SW 1271 (cell line): ENCODE data around the gene RPL18A.

ENCODE experiments used
- DNase-seq, 2 experiments: peaks; one replicate each; lab custom pipeline; 2025; lab: John Stamatoyannopoulos, UW

RPL18A gene

DNA sequence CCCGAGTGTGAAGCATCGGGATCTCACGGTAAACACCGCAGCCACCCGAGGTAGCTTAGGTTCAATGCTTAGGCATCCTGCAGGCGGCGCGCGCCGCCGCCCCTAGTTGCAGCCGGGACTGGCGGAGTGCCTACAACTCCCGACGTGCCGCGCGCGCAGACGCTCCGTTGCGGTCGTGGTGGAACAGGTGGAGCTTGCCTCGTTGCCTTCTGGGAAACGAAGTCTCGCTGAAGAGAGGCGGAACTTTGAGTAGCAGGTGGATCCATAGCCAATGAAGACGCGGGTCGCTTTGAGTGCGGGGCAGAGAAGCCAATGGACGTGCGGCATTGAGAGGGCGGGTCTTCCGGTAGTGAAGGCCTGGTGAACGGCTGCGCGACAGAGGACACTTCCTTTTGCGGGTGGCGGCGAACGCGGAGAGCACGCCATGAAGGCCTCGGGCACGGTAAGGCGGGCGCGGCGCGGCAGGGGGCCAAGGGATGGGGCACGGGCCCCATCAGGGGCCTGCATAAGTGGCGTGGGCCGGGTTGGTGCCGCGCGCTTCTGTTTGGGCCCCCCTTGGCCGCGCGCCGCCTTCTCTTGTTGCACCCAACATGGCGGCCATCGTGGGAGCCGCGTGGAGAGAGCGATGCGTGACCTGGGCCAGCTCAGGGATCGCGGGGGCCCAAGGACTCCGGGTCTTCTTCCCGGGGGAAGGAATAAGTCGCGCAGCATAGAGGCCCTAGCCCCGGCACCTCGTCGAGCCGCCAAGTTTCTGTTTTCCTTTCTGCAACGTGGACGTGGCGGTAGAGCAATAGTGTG lies at the start of gene RPL18A:
Gene RPL18A (plus strand): TSS at position 378 of the 798 bp plus-strand sequence. CDS start 47 bp downstream, at position 425.
- peak; percentile 99 for DNase-seq

DNA sequence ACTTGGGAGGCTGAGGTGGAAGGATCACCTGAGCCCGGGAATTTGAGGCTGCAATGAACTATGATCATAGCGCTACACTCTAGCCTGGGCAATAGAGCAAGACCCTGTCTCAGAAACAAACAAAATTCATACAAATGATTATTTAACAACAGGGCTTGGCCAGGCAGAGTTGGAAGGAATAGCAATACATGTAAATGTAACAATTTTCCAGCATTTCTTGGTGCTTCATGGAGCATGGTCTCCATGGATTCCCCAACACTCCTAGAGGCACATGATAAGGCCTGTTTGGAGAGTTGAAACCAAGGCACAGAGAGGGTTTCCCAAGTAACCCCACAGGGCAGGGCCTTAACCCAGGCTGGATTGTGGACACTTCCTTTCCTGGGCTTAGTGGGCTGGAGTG lies 48.6 kb upstream of the RPL18A start:
- DNase-seq: no peak

DNA sequence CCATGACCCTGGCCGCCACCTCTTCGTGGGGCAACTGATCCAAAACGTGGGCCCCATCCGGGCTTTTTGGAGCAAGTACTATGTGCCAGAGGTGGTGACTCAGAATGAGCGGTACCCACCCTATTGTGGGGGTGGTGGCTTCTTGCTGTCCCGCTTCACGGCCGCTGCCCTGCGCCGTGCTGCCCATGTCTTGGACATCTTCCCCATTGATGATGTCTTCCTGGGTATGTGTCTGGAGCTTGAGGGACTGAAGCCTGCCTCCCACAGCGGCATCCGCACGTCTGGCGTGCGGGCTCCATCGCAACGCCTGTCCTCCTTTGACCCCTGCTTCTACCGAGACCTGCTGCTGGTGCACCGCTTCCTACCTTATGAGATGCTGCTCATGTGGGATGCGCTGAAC lies 48.0 kb upstream of the RPL18A start:
- no peak for DNase-seq

DNA sequence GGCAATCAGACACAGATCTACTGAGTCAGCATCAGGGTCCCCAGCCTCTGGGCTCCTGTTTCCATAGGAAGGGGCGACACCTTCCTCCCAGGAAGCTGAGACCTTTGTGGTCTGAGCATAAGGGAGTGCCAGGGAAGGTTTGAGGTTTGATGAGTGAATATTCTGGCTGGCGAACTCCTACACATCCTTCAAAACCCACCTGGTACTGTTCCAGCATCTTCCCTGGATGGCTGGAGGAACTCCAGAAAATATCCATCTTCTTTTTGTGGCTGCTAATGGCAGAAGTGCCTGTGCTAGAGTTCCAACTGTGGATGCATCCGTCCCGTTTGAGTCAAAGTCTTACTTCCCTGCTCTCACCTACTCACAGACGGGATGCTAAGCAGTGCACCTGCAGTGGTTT lies 47.6 kb upstream of the RPL18A start:
- DNase-seq: no peak

DNA sequence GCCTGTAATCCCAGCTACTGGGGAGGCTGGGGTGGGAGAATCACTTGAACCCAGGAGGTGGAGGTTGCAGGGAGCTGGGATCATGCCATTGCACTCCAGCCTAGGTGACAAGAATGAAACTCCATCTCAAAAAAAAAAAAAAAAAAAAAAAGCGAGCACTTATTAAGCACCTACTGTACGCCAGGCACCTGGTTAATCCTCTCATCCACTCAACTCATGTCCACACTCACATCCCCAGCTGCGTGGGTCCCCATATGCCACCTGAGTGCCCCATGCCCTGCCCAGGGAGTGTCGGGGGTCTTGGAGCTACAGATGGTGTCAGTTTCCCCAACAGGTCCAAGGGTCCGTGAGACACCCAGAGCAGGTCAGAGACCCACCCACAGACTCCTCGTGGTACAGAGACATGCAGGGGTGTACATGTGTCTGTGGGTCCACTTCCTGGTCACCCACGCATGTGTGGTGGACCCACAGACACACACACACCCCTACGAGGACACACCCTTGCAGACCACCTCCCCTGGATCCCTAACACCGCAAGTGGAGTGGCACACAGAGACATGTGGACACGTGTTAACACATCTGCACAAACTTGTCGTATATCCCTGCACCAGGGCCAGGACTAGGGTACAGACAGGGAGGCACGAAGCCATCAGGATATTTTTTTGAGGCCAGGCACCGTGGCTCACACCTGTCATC lies 41.9 kb upstream of the RPL18A start:
- no peak for DNase-seq

DNA sequence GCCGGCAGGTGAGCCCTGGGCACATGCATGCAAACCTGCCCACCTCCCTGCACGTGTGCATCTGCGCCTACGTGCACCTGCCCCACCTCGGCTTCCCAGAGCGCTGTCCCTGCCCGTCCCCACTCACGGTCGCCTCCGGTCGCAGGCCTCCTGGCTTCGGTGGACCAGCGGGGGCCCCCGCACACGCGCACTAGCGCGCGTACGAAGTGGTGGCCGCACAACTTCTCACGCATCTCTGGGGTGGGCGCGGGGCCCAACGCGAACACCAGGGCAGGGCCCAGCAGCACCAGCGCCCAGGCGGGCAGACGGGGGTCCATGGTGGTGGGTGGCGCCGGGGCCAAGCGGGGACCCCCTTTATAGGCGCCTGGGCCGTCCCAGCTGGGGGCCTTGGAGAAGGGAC lies 38.5 kb upstream of the RPL18A start, which contains the start of gene INSL3:
Gene INSL3 (minus strand): TSS at position 330 of the 400 bp plus-strand sequence. CDS start 13 bp downstream, at position 317.
- no peak for DNase-seq

DNA sequence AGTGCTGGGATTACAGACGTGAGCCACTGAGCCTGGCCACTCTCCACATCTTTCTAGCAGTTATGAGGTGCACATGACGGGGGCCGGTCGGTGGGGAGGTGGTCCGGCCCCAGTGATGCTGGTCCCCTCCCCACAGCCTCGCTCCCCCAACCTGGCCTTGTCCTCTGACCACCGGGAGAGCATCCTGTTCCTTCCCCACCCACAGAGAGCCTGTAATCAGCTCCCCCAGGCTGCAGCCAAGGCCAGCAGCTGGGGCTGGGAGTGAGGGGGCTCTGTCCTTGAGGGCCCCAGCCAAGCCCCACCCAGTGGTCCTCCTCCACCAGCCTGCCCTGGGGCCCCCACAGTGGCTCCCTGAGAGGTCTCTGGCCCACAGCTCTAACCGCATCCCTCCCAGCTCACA lies 35.4 kb upstream of the RPL18A start:
- no peak for DNase-seq

DNA sequence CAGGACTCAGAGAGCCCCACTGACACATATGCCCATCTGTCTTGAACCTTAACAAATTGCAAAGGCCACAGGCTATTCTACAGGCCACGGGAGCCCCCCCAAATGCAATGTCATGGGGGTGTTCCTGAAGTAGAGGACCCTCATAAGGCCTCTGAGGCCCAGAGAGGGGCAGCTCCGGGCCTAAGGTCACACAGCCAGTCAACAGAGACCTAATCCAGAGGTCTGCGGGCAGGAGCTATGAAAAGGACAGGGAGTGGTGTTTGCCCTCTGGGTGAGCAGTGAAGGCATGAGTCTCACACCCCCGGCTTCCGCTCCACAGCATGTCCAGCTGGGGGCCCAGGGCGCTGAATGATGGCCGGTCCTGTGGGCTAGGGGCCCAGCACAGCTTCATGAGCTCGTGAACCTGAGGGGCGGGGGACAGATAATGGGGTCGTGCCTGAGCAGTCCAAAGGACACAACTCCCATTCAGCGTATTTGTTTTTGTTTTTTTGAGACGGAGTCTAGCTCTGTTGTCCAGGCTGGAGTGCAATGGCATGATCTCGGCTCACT lies 33.1 kb upstream of the RPL18A start:
- no peak for DNase-seq

DNA sequence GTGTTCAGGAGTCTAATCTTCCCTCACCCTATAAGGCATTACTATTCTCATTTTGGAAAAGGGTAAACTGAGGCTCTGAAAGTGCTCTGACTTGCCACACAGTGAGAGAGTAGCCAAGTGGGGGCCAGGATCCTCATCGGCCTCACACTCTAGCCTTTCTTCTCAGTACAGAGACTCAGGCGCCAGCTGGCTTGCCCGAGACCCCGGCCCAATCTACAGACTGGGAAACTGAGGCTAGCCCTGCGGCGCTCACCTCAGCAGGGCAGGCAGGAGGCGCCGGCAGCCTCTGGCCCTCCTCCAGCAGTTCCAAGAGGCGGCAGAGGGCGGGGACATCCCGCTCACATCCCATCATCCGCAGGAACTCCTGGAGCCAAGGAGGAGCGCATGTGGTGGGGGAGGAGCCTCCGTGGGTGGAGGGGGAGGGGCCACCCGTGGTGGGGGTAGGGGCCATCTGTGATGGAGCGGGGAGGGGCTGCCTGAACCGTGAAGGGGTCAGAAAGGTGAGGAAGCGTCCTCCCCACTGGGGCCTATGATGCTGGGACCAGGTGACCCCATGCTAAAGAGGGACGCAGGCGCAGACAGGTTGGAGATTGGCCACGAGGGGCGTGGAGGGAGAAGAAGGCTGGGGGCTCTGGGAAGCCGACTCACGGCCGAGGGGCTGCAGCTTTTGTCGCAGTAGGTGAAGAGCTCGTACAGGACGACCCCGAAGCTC lies 29.7 kb upstream of the RPL18A start:
- DNase-seq: no peak

DNA sequence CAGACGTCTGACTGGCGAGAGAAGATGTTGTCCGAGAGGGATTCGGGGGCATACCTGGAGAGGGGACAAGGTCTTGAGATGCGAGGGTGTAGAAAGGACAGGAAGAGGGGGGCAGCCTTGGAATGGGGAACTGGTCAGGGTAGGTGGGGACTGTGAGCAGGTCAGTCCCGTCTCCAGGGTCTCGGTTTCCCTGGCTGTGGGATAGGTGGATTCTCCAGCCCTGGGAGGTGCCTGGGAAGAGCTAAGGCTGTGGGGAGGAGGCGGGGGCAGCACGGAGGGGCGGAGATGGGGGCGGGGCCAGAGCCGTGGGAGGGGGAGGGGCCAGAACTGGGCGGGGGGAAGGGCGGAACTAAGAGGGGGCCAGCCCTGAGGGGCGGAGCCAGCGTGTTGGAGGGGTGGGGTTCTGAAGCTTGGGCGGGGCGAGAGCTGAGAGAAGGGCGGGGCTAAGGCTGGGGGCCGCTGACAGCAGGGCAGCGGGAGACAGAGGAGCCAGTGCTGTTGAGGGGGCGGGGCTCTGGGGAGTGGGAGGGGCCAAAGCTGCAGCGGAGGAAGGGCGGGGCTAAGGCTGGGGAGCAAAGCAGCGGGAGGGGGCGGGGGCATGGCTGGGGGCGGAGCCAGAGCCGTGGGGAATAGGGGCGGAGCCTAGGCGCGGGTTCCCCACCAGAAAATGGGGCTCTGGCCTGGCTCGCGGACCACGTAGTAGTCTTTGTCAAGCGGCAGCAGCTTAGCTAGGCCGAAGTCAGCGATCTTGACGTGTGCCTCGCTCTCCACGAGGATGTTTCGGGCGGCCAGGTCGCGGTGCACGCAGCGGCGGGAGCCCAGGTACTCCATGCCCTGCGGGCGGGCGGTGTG lies 28.9 kb upstream of the RPL18A start:
- DNase-seq: no peak

DNA sequence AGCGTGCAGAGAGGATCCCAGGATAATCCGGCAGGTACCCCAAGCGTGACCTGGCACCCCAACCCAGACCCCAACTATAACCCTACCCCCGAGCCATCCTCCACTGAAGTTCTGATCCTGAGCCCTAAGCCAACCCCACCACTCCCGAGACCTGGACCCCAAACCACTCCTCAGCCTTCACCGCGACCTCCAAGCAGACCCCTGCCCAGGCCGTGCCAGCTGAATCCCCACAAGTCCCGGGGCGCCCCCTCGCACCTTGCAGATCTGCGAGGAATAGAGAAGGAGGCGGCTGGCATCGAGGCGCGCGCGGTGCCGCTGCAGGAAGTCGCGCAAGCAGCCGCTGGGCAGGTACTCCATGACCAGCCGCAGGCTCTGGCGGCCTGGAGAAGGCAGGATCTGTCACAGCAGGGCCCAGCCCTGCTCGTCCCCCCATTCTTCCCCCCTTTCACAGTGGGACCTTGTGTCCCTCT lies 28.3 kb upstream of the RPL18A start:
- no peak for DNase-seq

DNA sequence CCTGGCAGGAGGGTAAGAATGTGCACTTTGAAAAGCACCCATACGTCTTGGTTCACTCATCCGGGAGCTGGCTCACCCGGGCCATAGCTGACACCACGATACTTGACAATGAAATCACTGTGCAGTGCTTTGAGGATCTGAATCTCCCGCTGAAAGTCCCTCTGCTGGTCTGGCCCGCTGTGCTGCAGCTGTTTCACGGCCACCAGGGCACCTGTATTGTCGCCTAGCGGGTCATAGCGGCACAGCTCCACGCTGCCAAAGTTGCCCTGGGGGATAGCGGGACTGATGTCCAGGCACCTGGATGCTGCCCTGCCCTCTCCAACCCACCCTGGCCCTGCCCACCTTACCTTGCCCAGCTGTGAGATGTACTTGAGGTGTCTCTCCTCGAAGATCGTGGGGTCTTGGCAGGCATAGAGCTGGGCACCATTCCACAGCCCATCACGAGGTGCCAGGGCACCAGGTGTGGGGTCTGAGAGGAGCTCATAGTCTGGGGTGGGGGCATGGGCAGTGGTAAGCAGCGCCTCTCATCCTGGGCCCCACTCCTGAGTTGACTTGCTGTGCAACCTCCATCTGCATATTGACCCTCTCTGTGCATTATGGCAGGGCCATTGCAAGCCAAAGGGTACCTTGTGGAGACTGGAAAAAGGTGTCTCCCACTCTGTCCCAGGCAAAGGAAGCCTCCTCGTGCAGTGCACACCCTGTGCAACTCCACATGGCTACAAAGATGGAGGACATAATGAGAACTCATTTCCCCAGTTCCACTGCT lies 27.1 kb upstream of the RPL18A start:
- no peak for DNase-seq

DNA sequence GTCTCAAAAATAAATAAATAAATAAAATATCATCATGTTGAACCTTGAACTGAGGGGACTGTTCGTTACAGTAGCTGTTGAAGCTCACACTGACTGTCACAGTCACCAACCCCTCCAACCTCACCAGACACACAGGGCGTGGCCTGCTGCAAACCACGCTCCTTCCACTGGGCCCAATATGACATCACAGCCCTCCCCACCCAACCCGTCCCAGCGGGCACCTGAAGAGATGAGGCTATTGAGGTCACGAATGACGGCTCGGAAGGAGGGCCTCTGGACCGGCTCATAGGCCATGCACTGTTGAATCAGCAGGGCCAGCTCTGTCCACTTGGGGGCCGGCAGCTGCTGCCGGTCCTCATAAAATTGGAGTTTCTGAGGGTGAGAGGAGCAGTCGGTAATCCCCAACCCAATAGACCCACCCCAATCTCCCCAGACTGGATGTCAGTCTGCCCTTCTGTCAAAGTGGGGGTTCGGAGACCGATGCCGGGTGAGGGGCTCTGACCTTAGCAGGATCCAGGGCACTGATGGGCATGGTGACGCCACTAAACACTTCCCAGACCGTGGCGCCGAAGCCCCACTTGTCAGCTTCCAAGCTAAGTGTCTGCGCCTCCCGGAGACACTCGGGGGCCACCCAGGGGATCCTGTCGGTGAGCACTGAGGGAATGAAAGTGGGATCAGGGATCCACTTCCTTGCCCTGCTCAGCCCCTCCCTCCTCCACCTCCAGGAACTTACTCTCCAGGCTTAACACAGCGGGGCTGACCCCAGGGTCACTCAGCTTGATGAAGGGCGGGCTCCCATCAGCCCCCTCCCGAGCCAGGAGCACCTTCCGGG lies 25.1 kb upstream of the RPL18A start:
- DNase-seq: no peak

DNA sequence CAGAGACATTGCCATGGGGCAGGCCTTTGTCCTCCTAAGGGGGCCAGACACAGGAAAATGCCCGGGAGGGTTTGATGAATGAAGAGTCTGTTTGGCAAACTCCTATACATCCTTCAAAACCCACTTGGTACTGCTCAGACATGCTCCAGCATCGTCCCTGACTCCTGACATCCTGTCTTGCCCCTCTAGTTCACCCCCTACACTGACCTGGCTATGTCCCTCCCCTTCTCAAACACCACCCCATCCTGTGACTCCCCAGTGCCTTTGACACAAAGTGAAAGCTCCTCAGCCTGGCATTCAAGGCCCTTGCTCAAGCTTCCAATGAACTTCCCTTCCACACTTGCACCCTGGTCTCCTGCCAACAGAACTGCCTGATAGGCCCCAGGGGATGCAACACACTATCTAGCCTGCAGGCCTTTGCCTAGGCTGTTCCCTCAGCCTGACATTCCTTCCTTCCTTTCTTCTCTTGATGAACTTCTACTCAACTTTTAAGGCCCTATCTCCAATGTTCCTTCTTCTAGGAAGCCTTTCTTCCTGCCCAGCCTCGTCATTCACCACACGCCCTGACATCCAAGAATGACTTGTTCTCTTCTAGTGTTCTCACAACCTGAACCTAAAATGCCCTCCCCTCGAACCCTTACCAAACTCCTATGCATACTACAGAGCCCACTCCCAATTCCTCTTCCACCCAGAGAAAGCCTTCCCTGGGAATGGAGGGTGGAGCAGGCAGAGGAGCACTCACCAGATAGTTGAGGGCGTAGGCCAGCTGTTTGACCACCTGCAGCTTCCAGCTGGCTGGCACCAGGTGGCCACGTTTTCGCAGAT lies 24.3 kb upstream of the RPL18A start:
- no peak for DNase-seq

DNA sequence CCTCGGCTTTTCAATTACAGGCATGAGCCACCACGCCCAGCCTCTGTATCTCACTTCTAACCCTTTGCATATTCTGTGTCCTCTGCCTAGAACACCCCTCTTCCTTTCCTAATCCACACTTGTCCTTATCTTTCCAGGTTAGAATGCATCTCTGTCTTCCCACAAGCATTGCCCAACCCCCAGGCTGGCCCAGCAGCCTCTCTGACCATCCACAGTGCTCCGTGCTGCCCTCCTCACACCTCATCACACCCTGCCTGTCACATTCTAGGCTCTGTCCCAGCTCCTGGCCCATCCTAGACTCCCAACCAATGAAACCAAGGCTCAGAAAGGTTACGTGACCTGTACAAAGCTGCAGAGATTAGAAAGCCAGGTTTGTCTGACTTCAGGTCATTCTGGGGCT lies 23.2 kb upstream of the RPL18A start:
- no peak for DNase-seq

DNA sequence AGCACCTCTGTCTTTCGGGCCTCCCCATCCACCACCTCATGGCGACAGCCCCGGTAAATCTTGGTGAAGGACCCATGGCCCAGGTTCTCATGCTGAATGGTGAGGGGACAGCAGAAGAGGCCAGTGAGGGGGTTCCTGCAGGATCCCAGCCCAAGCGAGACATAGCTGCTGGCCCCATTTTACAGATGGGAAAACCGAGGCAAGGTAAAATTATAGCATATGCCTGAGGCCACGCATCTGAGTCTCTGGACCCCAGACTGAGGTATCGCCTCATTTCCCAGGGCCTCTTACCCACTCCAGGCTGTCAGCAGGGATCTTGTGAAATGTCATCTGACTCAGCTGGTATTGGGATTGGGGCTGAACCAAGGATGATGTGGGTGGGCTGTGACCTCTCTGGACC lies 21.7 kb upstream of the RPL18A start:
- no peak for DNase-seq

DNA sequence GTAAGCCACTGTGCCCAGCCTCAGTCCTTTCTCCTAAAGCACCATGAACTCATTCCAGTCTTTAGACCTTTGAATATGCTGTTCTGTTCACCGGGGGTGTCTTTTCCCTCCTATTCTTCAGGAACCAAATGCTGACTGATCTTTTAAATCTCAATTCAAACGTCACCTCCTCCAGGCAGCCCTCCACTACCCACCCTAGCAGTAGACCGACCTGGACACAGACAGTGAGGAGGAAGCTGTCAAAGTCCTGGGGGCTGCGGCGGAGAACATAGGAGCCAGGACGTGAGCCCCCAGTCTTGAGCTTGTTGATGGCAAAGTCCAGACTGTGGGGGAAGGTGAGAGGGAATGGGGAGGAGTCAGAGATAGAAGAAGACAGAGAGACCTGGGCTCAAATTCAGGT lies 19.7 kb upstream of the RPL18A start:
- DNase-seq: no peak

DNA sequence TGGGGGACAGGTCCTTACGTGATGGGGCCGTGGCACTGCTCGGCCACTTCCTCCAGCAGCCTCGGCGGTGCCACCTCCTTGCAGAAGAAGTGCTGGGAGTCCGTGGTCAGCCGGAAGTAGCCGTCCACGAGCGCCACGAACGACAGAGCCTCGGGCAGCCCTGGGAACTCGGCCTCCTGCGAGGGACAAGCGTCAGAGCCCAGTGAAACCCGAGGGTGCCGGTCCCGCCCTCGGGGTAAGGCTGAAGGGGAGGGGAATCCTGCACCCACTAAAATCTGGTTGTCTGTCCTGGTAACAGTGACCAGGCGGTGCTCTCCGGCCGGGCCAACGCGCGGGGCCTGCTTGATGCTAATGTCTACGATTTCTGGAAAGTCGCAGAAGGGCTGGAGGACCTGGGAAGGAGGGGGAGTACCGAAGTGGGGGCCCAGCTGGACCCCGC lies 18.3 kb upstream of the RPL18A start:
- DNase-seq: no peak
